DLD1 (cell line): Measurements from ENCODE around the gene RPUSD3.

ENCODE experiments used
- in situ Hi-C: cut with HindIII; loops from 2 replicates; pipeline ENCODE4 v1.10.0; 2017; ENCODE audit warnings: low sequenced_read_pairs

The RPUSD3 gene

DNA sequence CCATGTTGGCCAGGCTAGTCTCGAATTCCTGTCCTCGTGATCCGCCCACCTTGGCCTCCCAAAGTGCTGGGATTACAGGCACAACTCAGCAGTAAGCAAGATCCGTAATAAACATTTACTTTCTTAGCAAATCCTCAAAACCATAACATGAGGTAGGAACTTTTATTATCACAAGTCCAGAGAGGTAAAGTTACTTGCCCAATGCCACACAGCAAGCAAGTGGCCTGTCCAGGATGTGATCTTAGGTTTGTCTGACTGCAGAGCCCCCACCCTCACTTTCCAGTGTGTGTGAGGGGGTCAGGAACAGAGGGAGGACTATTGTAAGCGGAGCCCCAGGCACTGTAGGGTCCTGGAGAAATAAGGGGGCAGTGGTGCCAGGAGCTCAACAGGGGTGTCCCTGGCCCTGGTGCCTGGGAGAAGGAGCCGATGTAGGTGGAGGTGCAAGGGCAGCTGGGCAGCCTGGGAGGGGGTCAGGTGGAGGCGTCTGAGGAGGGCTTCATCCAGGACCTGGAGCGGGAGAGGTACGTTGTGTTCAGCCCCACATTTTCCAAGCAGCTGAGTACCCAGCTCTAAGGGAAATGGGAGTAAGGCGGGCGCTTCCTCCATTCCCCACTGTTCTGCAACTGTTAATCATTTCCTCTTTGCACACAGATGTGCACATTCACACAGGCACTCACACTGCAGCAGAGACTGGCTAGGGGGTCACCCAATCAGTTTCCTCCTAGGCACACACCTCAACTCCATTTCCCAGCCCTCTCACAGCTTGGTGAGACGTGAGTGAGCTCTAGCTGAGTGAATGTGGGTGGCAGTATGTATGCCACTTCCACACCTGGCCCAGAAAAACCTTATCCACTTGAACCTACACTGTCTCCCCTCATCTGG lies 5.9 kb downstream of the RPUSD3 start:
- in situ Hi-C loops, result no loop called here

DNA sequence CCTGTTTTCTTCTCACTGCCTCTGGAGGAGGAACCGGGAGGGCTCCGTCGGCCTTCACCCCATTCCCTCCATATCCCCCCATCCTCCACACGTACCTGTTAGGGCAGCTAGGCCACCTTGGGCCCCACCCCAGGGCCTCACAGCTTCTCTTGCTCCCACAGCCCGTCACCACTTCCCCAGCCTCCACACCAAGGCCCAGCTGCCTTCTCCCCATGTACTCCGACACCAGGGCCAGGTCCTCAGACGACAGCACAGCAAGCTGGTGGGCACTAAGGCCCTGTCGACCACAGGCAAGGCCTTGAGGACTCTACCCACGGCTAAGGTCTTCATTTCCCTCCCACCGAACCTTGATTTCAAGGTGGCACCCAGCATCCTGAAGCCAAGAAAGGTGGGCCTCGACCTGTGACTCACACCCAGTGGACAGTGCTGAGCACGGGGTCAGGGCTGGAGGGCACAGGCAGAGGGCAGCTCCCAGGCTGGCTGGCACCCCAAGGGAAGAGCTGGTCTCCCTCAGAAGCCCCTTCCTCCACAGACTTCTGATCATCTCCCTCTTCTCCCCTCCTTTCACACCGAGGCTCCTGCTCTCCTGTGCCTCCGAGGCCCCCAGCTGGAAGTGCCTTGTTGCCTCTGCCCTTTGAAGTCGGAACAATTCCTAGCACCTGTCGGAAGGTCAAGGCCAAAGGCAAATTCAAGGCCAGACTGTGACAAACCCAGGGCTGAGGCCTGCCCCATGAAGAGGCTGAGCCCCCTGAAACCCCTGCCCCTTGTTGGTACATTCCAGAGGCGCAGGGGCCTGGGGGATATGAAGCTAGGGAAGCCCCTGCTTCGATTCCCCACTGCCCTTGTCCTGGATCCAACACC lies 9.1 kb downstream of the RPUSD3 start:
- in situ Hi-C loops, result no loop called here

DNA sequence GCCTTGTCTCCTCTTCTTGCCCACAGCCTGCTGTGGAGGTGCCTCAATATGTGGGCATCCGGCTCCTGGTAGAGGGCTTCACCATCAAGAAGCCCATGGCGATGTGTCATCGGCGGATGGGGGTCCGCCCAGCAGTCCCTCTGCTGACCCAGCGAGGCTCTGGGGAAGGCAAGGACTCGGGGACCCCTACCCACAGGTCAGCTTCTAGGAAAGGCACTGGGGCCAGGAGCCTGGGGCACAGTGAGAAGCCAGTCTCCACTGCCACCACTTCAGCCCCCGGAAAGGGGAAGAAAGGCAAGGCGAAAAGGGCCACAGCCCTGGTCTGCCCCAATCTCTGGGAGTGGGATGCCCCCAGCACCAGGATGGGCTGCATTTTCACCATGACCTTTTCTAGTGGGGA lies 10.7 kb downstream of the RPUSD3 start:
- in situ Hi-C loops, result no loop called here

- in situ Hi-C loops, result no loop called here
Observed at GRCh38 chr3:9831253-9831652, 12.6 kb downstream of the RPUSD3 start.

DNA sequence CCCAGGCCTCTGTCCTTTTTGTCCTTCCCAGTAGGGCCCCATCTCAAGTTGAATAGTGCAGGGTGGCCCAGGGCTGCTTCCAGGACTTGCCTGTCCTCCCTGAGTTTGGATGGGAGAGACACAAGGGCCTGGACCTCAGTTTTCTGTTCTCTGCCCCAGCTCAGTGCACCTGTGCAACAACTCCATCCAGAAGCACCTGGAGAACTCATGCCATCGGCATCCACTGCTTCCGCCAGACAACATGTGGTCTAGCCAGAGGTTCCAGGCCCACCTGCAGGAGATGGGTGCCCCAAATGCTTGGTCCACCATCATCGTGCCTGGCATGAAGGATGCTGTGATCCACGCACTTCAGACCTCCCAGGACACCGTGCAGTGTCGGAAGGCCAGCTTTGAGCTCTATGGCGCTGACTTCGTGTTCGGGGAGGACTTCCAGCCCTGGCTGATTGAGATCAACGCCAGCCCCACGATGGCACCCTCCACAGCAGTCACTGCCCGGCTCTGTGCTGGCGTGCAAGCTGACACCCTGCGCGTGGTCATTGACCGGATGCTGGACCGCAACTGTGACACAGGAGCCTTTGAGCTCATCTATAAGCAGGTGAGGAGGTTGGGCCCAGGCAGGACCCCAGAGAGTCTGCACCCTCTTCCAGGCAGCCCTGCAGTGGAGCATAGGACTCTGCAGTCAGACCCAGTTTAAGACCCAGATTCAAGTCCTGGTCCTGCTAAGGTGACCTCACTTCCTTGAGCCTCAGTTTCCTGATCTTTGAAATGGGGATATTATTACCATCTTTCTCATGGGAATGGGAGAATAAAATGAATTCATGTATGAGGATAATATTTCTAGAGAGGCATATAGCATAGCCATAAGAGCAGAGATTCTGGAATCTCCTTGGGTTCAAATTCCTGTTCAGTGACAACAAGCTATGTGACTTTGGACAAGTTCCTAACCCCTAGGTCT lies 14.7 kb downstream of the RPUSD3 start:
- in situ Hi-C loops, result no loop called here

- in situ Hi-C loops, result no loop called here
Observed at GRCh38 chr3:9826815-9827573, 16.8 kb downstream of the RPUSD3 start.

DNA sequence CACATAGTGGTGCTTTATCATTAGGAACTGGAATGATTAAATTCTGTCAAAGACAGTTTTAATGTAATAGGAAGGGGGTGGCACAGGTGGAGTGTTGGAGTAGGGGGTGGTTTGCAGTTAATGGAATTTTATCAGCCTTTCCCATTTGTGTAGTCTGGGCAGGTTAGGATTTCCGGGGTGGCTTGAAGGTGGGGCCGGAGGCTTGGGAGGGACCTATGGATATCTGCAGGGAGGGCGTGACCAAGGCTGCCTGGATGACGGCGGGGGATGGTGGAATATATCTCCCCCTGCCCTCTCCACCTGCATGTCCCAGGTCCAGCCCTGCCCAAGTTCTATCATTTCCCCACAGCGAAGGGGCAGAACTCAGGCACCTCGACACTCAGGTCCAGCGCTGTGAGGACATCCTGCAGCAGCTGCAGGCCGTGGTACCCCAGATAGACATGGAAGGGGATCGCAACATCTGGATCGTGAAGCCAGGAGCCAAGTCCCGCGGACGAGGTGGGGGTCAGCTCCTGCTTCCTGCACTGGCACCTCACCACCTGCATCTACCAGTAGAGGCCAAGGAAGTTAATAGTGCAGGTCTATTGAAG lies 18.3 kb downstream of the RPUSD3 start:
- in situ Hi-C loops, result no loop called here

DNA sequence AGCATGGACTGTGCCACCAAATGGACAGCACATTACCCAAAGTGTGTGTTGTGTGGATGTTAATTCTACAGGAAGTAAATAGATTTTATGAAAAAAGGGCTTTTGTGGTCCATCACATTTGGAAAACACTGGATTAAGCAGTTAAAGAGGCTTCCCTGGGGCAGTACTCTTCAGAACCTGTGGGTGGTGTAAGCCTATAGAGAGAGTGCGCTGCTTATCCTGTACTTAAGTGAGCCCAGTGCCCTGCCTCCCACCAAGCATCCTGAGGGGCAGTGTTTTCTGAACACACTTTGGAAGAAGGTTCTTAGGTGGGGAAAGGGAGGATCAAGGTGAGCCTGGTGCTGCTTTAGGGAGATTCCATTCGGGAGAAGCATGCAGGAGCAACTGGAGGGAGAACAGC lies 22.9 kb downstream of the RPUSD3 start:
- in situ Hi-C loops, result no loop called here

DNA sequence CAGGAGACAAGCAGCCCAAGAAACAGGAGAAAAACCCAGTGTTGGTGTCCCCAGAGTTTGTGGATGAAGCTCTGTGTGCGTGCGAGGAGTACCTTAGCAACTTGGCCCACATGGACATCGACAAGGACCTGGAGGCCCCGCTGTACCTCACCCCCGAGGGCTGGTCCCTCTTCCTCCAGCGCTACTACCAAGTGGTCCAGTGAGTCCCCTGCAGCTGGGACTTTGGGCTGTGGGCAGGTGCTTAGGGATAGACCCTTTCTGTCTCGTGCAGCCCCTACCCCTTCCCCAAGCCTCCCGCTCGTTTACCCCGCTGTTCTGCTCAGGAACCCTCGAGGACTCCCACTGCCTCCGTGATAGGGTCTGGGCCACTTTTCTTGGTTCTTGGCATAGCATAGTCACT lies 23.3 kb downstream of the RPUSD3 start:
- in situ Hi-C loops, result no loop called here

DNA sequence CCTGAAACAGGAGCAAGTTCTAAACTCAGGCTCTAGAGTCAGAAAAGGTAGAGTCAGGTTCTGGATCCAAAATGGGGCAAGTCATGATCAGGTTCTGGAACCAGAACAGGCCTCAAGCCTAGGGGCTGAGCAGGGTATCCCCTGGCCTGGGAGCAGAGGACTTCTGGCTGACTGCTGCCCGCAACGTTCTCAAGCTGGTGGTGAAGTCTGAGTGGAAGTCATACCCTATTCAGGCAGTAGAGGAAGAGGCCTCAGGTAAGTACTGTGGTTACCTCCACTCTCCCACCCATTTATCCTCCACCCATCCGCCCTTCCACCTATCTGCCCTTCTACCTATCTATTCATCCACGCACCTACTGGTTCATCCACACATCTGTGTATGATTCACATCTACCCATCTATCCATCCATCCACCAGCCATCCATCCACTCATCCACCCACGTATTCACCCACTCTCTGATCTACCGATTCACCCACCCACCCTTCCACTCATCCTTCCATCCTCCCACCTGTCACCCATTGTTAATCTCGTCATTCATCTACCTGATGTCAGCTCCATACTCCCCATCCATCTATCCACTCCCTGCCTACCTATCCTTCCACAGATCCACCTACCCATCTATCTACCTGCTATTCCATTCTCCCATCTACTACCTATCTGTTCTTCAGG lies 25.0 kb downstream of the RPUSD3 start:
- in situ Hi-C loops, result loop anchor here (10.0 kb wide), 1 partner anchor 124 kb away; no protein-coding TSS in a partner anchor

DNA sequence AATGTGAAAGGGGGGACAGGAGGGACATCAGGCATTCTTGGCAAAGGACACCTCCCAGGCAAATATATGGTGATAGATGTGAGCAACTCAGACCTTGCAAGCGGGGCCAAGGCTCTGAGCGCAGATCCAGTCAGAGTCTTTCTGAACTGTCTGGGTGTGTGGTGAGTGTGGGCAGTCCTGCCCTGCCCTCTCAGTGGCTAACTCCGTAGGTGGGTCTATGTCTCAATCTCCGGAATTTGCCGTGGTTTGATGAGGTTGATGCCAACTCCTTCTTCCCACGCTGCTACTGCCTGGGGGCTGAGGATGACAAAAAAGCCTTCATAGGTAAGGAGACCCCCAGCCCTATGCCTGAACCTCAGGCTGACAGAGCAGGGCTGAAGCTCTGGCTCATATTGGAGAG lies 26.4 kb downstream of the RPUSD3 start:
- in situ Hi-C loops, result loop anchor here (10.0 kb wide), 1 partner anchor 123 kb away; no protein-coding TSS in a partner anchor

DNA sequence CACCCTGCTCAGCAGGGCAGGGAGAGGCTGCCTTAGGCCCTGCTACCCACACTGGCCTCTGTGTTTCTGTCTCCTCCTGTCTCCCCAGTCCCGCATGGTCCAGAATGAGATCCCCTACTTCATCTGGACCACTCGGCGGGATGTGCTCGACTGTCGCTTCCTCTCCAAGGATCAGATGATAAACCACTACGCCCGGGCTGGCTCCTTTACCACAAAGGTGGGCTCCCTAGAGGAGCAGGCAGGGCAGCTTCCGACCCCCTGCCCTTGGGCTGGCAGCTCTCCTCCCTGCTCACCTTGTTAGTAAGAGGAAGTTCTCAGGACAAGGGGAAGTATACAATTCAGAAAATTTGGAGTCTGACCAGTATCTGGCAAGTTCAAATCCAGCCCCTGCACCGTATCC lies 27.8 kb downstream of the RPUSD3 start:
- in situ Hi-C loops, result loop anchor here (10.0 kb wide), 1 partner anchor 121 kb away; no protein-coding TSS in a partner anchor

- in situ Hi-C loops, result loop anchor here (10.0 kb wide), 1 partner anchor 118 kb away; no protein-coding TSS in a partner anchor
Observed at GRCh38 chr3:9812870-9813483, 30.8 kb downstream of the RPUSD3 start.

- in situ Hi-C loops, result loop anchor here (10.0 kb wide), 1 partner anchor 116 kb away; no protein-coding TSS in a partner anchor
Observed at GRCh38 chr3:9810846-9811245, 33.0 kb downstream of the RPUSD3 start.

DNA sequence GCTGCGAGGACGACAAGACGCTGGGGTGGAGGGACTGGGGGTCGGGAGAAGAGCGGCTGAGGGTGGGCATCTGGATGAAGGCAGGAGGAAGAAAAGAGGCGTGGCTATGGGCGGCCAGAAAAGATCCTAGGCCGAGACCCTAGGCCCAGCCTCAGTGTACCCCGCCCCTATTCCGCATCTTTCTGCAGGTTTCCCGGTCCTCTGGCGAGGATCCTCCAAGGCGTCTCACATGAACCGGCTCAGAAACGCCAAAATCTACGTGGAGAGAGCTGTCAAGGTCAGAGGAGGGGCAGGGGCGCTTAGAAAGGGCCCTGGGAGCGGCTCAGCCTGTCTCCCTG lies 33.4 kb downstream of the RPUSD3 start:
- in situ Hi-C loops, result loop anchor here (10.0 kb wide), 1 partner anchor 116 kb away; no protein-coding TSS in a partner anchor

GRCh38 chr3:9809615-9810432 lies 34.0 kb downstream of the RPUSD3 start, which contains the start of gene TTLL3:
Gene TTLL3, plus strand, starts transcription at chr3:9810262. Its CDS starts 400 bp downstream, at chr3:9810662.
- in situ Hi-C loops, result loop anchor here (10.0 kb wide), 1 partner anchor 115 kb away; no protein-coding TSS in a partner anchor

- in situ Hi-C loops, result no loop called here
Observed at GRCh38 chr3:9809239-9809614, 34.6 kb downstream of the RPUSD3 start.
